ENCODE results near the gene CSRP2.

CSRP2 gene

DNA sequence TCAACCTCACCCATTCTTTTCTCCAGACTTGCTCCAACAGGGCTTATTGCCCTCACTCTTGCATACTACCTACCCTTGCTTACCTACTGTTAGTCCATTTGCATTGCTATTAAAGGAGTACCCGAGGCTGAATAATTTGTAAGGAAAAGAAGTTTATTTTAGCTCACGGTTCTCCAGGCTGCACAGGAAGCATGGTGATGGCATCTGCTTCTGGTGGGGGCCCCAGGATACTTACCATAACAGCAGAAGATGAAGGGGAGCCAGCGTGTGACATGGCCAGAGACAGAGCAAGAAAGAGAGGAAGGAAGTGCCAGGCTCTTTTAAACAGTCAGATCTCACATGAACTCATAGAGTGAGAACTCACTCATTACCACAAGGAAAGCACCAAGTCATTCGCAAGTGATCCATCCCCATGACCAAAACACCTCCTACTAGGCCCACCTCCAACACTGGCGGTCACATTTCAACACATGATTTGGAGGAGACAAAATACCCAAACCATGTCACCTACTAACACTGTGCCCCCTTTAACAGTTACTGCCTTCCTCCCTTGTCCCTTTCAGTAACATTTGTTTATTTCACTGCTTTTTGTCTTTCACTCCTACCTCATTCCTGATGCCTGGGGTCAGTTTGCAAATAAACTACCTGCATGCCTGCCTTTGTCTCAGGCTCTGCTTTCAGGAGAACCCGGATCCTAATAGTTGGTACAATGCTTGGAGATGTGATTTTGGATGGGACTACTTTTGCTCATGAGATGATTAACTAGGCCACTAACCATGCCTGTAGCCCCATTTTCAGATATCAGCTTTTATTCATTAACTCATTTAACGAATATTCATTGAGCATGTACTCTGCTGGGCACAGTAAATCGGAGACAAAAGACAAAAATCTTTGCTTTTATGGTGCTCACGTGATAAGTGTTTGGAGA is 41.6 kb upstream of the CSRP2 start:
- H3K27ac ChIP-seq = no peak overlapping the region
- TF ChIP-seq, protein P1, sequence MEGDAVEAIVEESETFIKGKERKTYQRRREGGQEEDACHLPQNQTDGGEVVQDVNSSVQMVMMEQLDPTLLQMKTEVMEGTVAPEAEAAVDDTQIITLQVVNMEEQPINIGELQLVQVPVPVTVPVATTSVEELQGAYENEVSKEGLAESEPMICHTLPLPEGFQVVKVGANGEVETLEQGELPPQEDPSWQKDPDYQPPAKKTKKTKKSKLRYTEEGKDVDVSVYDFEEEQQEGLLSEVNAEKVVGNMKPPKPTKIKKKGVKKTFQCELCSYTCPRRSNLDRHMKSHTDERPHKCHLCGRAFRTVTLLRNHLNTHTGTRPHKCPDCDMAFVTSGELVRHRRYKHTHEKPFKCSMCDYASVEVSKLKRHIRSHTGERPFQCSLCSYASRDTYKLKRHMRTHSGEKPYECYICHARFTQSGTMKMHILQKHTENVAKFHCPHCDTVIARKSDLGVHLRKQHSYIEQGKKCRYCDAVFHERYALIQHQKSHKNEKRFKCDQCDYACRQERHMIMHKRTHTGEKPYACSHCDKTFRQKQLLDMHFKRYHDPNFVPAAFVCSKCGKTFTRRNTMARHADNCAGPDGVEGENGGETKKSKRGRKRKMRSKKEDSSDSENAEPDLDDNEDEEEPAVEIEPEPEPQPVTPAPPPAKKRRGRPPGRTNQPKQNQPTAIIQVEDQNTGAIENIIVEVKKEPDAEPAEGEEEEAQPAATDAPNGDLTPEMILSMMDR (conservative IDR thresholded peaks at IDR 0.05) = no peak
- no peak for TF ChIP-seq ZFX (IDR thresholded peaks at IDR 0.05)

DNA sequence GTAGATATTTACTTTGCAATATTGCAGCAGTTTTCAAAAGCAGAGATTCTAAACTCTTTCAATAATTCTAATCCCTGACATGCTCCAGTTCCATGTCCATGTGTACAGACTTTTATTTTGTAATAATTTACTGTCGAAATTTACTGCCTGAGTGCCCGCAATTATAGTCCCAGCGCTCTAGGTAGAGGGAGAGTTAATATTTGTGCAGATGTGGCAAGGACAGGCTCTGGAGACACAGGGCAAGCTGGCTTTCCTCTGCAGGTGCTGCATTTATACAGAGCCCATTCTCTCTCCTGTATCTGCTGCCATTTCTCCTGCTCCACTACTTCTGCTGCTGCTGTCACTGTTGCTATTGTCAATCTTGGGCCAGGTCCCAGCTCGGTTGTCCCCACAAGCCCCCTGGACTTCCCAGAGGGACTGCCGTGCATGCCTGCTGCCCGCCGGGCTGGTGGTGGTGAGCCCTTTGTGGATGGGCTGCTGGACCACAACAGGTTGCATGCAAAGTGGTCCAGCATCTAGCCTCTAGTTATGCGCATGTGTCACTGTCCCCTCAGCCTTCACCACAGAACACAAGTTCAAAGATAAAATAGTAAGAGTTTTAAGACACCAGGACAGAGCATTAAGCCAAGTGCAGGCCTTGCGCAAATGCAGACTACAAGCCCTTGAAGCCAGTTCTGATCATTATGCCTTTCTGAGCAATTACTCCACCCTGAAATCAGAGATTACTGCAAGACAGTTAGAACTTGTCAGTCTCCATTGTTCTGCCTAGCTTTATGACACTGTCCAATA is 40.8 kb upstream of the CSRP2 start:
- TF ChIP-seq, protein P1 (conservative IDR thresholded peaks at IDR 0.05) = no peak
- TF ChIP-seq ZFX (IDR thresholded peaks at IDR 0.05) = no peak
- no peak overlapping the region for H3K27ac ChIP-seq

DNA sequence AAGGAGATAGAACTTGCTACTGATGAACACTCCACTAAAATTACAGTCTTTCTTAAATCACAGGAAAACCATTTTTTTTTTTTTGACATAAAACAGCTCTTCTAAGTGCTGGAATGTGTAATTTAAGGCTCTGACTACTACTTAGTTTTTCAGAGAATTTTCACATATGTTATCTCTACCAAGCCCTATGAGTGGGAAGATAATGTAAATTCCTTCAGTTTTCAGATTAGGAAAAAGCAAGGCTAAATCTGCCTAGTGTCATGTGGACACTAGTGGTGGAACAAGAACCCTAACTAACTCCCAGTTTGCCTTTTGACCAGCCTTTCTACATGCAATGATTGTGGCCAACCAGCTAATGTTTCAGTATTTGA is 37.3 kb upstream of the CSRP2 start:
- H3K27ac ChIP-seq = no peak overlapping the region
- no peak for TF ChIP-seq ZFX (IDR thresholded peaks at IDR 0.05)
- TF ChIP-seq, protein P1 (conservative IDR thresholded peaks at IDR 0.05) = no peak

DNA sequence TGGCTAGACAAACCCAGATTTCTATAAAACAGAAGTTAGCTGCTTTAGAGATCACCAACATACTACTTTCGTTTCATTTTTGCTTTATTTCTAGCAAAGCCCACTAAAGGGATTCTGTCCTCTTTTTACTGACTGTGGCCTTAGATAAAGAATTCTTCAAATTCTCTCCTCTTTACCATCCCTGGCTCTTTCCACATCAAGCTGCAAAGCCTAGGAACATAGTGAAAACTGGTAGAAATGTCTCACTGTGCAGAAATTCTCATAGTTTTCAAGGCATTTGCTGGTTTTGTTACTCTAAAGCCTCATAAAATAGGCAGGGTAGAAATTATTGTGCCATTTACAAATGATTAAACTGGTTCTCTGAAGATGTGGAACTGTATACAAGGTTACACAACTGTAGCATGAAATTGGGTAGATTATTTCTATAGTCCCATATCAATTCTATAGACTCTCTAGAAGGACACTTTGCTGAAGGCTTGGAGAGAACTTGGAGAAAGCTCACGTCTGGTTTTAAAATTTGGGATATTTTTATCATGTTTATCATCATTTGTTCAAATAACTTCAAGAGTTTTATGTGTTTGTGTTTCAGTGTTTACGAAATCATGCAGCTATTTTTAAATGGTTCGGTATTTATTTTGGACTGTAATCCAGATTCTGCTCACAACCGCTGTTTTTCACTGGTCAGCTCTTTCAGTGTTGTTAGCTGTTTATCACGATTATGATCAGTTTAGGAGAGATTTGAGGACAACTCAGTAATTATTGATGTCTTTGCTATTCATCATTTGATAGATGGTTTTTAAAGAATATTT is 36.7 kb upstream of the CSRP2 start:
- no peak overlapping the region for H3K27ac ChIP-seq
- TF ChIP-seq ZFX (IDR thresholded peaks at IDR 0.05) = no peak
- TF ChIP-seq, protein P1 (conservative IDR thresholded peaks at IDR 0.05) = no peak

DNA sequence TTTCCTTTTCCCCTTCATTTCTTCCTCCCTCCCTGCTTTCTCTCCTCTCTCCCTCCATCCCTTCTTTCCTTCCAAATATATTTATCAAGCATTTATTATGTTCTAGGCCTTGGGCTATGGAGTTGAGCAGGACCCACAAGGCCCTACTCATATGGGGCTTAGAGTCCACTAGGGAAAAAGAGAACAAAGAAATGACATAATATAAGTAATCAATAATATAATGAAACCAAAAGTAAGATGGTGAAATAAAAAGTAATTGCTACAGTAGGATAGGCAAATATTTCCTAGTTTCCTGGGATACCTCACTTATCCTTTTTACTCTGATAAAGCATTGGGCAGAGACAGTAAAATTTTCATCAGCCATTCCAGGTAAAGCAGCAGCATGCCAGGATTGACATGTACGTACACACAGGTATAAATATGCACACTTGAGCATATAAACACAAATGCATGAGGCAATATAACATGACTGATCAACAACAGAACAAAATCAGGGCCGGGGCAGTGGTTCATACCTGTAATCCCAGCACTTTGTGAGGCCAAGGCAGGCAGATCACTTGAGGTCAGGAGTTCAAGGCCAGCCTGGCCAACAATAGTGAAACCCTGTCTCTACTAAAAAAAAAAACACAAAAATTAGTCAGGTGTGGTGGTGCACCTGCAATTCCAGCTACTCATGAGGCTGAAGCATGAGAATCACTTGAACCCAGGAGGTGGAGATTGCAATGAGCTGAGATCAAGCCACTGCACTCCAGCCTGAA is 35.5 kb upstream of the CSRP2 start:
- H3K27ac ChIP-seq = peak overlapping the region; percentile 16; the same call in 1 of the 2 replicates
- no peak for TF ChIP-seq ZFX (IDR thresholded peaks at IDR 0.05)
- TF ChIP-seq, protein P1 (conservative IDR thresholded peaks at IDR 0.05) = no peak

DNA sequence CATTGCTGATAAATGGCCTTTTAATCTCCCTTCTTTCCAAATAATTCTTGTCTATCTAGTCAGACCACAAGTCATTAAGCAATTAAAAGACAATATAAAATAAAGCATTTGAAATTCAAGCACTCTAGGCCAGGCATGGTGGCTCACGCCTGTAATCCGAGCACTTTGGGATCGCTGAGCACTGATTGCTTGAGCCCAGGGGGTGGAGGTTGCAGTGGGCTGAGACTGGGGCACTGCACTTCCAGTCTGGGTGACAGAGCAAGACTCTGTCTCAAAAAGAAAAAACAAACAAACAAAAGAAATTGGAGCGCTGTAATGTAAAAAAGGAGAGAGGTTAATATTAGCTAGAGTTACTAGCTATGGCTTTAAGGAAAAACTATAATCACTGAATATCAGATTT is 30.5 kb upstream of the CSRP2 start:
- peak overlapping the region; percentile 19; the same call in 1 of the 2 replicates for H3K27ac ChIP-seq
- TF ChIP-seq, protein P1 (conservative IDR thresholded peaks at IDR 0.05) = no peak
- TF ChIP-seq ZFX (IDR thresholded peaks at IDR 0.05) = no peak
